Stimulated activated CD4-positive, alpha-beta T cell treated with anti-CD3 and anti-CD28 coated beads, Interleukin-4, amount 100 ng/mL, for 24 hours (primary cell): ENCODE results near the gene ZNF212.

Source experiments
- DNase-seq: peaks from one replicate; pipeline ENCODE4 v3.0.0-alpha.2; 2020

ZNF212 gene

GRCh38 chr7:149289856-149290255 is 50.4 kb downstream of the ZNF212 start:
- no peak for DNase-seq

DNA sequence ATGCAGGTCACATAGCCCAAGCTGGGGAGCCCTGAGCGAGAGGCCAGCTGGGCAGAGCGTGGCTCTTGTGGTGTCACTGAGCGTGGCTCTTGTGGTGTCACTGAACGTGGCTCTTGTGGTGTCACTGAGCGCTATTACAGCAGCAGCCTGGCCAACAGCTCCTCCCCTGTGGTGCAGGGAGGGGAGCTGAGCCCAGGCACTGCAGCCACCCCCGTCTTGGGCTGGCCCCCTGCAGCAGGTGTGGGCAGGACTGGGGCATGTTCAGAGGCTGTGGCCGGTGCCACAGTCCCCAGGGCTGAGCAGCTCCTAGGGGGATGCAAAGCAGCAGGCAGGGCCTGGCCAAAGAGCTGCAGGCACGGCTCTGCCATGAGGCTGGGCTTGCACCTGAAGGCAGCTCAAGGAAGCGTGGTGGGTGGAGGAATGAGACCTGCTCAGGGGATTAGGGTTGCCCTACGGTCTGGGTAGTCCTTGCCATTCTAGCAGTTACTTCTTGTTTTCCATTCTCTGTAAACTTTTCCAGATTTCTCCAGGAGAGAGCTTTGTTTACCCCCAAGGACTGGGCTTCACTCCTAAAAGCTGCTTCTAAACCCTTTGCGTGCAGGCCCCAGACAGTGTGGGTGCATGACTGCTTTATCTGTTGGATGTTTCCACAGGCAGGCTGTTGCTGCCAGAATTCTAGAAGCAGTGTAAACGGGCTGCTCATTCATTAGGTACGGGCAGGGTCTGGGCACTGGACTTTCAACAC is 51.8 kb downstream of the ZNF212 start:
- no peak for DNase-seq

DNA sequence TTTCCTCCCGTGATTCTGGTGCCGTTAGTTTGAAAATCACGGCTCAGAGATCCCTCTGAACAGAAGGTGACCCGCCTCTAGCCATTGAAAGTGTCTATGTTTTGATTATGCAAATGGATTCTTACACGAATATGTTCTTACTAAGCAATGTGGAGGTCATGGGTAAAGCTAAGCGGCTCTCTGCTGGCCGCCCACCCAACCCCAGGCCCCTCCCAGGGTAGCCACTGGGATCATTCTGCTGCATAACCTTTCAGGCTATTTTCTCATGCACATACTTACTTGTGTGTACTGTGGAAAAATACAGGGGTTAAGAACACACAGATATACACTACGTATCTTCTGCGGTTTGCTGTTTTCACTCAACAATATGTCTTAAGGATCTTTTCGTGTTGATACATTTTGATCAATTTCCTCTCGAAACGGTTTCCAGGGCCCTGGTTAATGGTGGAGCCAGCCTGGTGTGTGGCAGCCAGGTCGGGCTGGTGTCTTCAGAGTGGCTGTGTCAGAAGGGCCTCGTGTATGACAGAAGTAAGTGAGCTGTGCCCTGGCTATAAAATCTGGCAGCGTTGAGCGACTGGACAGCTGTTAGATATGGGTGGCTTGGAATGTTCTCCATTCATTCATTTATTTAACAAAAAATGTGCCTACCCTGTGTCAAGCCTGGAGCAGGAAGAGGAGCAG is 52.5 kb downstream of the ZNF212 start:
- DNase-seq, result no peak

DNA sequence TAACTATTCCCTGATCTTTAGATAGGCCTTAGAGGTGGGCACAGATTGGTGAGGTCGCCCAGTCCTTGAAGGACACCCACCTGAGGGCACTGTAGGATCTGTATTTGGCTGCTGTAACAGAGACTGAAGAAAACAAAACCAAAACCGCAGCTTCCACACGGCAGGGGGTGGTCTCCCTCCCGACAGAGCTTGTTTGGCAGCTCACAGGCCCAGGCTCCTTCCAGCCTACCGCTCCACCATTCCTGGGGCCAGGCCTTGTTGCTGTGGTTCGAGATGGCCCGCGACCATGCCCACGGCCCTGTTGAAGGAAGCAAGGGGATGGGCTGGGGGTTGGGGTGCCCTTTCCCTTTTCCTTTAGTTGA is 53.0 kb downstream of the ZNF212 start:
- no peak for DNase-seq

GRCh38 chr7:149293338-149293737 is 53.9 kb downstream of the ZNF212 start:
- no peak for DNase-seq

DNA sequence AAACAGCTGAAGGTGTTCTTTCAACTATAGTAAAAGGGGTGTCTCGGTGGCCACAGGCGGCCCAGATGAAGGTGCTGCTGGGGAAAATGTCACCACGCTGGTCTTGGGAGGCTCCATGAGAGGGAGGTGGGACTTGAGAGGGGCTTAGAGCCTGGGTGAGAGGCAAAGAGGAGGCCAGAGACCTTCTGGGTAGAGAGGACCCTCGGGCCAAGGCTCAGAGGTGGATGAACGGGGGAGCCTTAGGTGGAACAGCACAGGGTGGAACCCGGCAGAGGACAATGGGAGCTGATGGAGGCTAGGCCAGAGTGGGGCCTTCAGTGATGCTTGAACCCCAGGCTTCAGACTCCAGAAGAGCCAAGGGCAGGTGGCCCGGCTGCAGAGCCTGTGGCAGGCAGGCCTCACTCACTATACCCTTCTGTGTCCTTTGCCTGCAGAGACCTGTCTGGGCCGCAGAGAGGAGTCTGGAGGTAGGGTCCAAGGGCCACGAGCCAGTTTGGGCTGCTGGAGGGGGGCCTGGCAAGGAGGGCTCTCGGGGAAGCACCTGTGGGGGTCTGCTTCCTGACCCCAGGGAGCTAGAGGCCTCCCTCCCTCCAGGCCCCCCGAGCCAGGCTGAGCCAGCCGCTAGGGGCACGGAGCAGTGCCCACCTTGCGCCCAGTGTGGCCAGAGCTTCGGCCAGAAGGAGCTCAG is 54.6 kb downstream of the ZNF212 start:
- no peak for DNase-seq

DNA sequence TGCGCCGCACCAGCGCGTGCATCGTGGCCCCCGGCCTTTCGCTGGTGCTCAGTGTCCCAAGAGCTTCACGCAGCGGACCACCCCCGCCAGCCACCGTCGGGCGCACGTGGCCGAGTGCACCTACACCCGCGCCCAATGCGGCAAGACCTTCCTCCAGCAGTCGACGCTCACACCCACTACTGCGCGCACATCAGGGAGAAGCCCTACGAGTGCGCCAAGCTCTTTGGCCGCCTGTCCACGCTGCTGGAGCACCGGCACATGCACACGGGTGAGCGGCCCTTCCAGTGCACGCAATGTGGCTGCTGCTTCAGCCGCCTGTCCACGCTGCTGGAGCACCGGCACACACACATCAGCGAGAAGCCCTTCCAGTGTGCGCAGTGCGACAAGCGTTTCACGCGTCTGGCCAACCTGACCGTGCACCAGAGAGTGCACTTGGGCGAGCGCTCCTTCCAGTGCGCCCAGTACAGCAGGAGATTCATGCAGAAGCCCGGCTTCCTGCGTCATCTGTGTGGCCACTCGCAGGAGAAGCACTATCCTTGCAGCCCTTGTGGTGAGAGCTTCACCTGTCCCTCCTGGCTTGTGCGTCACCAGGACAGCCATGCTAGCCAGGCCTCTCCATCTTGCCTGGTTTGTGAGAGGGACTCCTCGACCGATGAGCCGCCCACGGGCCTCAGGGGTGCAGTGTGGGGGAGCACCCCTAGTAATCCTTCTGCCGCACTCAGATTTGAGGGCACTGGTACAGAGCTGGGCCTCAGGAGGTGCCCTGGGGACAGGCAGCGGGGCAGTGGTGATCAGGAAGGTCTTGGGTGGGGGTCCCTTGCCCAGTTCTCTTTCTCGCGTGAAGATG is 55.4 kb downstream of the ZNF212 start:
- DNase-seq, result no peak

DNA sequence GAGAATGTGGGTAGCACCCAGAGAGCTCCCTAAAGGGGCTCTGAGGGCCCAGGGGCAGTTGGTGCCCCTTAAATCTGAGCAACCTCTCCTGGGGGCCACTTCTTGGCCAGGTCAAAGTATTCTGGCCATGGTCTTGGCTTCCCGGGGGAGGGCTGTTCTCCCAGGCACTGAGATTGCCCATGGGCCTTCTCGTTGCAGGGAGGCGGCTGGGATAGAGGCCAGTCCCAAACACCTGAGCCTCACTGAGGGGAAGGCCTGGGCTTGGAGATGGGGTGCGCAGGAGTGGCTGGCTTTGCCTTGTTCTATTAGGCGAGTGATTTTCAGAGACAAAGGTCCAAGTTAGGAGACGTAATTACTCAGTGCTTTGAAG is 56.0 kb downstream of the ZNF212 start:
- no peak for DNase-seq

DNA sequence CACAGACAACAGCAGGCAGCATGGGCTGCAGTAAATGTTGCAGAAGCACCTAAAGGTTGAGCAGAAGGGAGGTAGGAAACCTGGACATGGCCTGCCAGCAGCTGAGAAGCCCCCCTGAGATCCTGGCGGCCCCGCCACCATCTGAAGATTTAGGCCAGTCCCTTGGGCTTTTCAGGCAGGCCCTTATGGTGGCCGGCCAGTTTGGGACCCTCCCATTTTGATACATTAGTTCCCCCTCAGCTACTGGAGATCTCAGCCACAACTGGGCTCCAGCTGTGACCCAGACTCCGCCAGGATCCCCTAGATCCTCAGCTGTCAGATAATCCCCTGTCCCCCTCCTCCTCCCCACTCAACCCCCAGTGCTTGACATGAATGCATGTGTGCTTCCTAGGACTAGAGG is 56.9 kb downstream of the ZNF212 start:
- DNase-seq, result no peak

GRCh38 chr7:149297034-149297755 is 57.7 kb downstream of the ZNF212 start:
- no peak for DNase-seq

GRCh38 chr7:149300620-149301285 is 61.3 kb downstream of the ZNF212 start:
- DNase-seq, result no peak

GRCh38 chr7:149302222-149302621 is 62.8 kb downstream of the ZNF212 start:
- DNase-seq, result no peak

DNA sequence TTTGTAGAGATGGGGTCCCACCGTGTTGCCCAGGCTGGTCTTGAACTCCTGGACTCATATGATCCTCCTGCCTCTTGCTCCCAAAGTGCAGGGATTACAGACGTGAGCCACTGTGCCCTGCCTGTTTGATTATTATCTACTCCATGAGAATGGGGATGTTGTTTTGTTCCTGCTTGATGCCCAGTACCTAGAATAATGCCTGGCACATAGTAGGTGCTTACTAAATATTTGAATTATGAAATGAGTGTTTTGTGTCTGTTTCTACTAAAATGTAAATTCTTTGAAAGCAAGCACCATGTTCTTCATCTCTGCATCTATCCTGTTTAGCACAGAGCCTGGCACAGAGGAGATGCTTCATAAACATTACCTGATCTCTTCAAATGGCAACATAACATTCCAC is 63.4 kb downstream of the ZNF212 start:
- DNase-seq, result no peak

DNA sequence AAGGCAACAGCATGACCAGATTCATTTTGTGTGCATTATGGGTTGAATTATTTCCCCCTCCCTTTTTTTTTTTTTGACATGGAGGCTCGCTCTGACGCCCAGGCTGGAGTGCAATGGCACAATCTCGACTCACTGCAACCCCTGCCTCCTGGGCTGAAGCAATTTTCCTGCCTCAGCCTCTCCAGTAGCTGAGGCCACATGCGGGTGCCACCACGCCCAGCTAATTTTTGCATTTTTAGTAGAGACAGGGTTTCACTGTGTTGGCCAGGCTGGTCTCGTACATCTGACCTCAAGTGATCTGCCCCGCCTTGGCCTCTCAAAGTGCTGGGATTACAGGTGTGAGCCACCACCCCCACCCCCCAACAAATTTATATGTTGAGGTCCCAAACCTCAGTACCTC is 64.6 kb downstream of the ZNF212 start:
- DNase-seq, result no peak
